GM10847 (cell line): ENCODE measurements around the gene HTR7.

Experiments used
- POLR2A ChIP-seq: IDR thresholded peaks from 2 replicates; pipeline ENCODE4 v1.6.1; 2011; ENCODE audit not compliant: insufficient read length; ENCODE audit errors: extremely low read depth

HTR7 gene

GRCh38 chr10:90822508-90822907 is 35.3 kb downstream of the HTR7 start:
- TF ChIP-seq POLR2A = no peak

GRCh38 chr10:90819911-90820310 is 37.9 kb downstream of the HTR7 start:
- TF ChIP-seq POLR2A = no peak

GRCh38 chr10:90818736-90819135 is 39.1 kb downstream of the HTR7 start:
- no peak for TF ChIP-seq POLR2A

- no peak for TF ChIP-seq POLR2A
These were observed 40.5 kb downstream of the HTR7 start for GRCh38 chr10:90817128-90817889.

GRCh38 chr10:90816466-90816865 is 41.4 kb downstream of the HTR7 start:
- TF ChIP-seq POLR2A = no peak

GRCh38 chr10:90813594-90814365 is 44.1 kb downstream of the HTR7 start:
- no peak for TF ChIP-seq POLR2A

- no peak for TF ChIP-seq POLR2A
These were observed 51.2 kb downstream of the HTR7 start for GRCh38 chr10:90806677-90807076.

GRCh38 chr10:90805206-90805605 is 52.6 kb downstream of the HTR7 start:
- TF ChIP-seq POLR2A = no peak

- TF ChIP-seq POLR2A = no peak
These were observed 53.5 kb downstream of the HTR7 start for GRCh38 chr10:90804354-90804753.

GRCh38 chr10:90801608-90802007 is 56.2 kb downstream of the HTR7 start:
- no peak for TF ChIP-seq POLR2A

GRCh38 chr10:90800232-90800796 is 57.5 kb downstream of the HTR7 start:
- no peak for TF ChIP-seq POLR2A

- TF ChIP-seq POLR2A = no peak
These were observed 58.7 kb downstream of the HTR7 start for GRCh38 chr10:90799172-90799571.

GRCh38 chr10:90798482-90798881 is 59.4 kb downstream of the HTR7 start:
- TF ChIP-seq POLR2A = no peak

- TF ChIP-seq POLR2A = no peak
These were observed 67.4 kb downstream of the HTR7 start for GRCh38 chr10:90790422-90790821.

- no peak for TF ChIP-seq POLR2A
These were observed 68.9 kb downstream of the HTR7 start for GRCh38 chr10:90788968-90789367.

GRCh38 chr10:90788199-90788491 is 69.7 kb downstream of the HTR7 start:
- TF ChIP-seq POLR2A = no peak
